Activated naive CD4-positive, alpha-beta T cell treated with anti-CD3 and anti-CD28 coated beads, Interleukin-2, amount 50 U/mL, for 72 hours (primary cell): ENCODE measurements around the gene ABCA8. TPM values are rescaled to one million over a fixed set of nuclear protein-coding genes. Genes with fewer than 3 reads are reported as not detected.
A peak's percentile ranks its signal among the peaks of the same experiment; 100 is the strongest.
"Not testable (repeated sequence)": the region's sequence is repeated elsewhere in the genome, so short reads cannot be mapped to it uniquely, and the experiment has no call there.

Experiments
- ATAC-seq, 2 donors: fragments of 150-1000 bp; cut with Tn5 transposase; 2 replicates each; pipeline ENCODE4 v1.10.0; 2021; ENCODE audit warnings: mild to moderate bottlenecking in 2 of 2, moderate library complexity in 2 of 2
- DNase-seq, 2 donors: peaks; one replicate each; pipeline ENCODE4 v3.0.0; 2021 to 2022; ENCODE audit warnings: low spot score in 2 of 2
- H3K27ac Mint-ChIP-seq, 2 donors: one replicate each; pipeline ENCODE4 v1.8.0; 2022; ENCODE audit warnings: mild to moderate bottlenecking in 2 of 2, mixed read lengths in 2 of 2
- H3K36me3 Mint-ChIP-seq, 2 donors: one replicate each; pipeline ENCODE4 v1.8.0; 2022; ENCODE audit warnings: mixed read lengths in 2 of 2
- H3K9me3 Mint-ChIP-seq, 2 donors: one replicate each; pipeline ENCODE4 v1.8.0; 2022; ENCODE audit warnings: mixed read lengths in 2 of 2
- total RNA-seq, 2 donors: library from RNA; stranded (reverse); gene quantifications; one replicate each; pipeline ENCODE4 v1.2.3, GENCODE V29; 2022

Gene ABCA8, protein sequence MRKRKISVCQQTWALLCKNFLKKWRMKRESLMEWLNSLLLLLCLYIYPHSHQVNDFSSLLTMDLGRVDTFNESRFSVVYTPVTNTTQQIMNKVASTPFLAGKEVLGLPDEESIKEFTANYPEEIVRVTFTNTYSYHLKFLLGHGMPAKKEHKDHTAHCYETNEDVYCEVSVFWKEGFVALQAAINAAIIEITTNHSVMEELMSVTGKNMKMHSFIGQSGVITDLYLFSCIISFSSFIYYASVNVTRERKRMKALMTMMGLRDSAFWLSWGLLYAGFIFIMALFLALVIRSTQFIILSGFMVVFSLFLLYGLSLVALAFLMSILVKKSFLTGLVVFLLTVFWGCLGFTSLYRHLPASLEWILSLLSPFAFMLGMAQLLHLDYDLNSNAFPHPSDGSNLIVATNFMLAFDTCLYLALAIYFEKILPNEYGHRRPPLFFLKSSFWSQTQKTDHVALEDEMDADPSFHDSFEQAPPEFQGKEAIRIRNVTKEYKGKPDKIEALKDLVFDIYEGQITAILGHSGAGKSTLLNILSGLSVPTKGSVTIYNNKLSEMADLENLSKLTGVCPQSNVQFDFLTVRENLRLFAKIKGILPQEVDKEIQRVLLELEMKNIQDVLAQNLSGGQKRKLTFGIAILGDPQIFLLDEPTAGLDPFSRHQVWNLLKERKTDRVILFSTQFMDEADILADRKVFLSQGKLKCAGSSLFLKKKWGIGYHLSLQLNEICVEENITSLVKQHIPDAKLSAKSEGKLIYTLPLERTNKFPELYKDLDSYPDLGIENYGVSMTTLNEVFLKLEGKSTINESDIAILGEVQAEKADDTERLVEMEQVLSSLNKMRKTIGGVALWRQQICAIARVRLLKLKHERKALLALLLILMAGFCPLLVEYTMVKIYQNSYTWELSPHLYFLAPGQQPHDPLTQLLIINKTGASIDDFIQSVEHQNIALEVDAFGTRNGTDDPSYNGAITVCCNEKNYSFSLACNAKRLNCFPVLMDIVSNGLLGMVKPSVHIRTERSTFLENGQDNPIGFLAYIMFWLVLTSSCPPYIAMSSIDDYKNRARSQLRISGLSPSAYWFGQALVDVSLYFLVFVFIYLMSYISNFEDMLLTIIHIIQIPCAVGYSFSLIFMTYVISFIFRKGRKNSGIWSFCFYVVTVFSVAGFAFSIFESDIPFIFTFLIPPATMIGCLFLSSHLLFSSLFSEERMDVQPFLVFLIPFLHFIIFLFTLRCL (N-terminal part only)
- not detected for total RNA-seq

DNA sequence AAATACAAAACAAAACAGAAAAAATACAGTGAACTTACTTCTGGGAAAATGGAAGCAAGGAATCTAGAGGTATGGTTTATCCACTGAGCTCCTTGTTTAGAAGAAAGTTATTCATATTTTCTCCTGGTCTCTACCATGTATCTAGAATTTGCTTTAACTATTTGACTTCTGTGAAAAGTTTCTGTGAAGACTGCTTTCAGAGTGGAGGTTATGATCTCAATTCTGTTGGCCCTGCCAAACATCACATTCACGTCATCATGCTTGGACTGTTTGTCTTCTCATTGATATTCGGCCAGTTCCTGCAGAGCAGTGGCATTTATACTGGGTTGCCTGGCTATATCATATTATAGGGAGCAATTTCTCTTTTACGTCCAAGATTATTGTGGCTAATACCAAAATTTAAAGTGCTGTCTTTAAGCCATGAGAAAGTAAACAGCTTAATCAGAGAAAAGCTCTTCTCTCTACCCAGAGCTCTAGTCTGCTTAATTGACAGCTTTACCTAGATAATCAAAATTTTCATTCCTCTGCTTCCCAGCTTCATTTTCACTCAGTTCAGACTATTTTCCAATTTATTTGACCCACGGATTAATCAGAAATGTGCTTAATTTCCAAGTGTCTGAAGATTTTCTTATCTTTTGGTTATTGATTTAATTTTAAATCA is at the start of gene ABCA8:
TSS of gene ABCA8 (minus strand) at position 212 of the 661 bp plus-strand sequence. CDS start 13,358 bp downstream, outside the sequence.
- Mint-ChIP-seq H3K9me3 (peaks cover 0 to 5% of the 10 kb centered on the region in 2 donors), H3K36me3 (no peaks in the 10 kb centered on the region), H3K27ac (no peak within 1 kb of the TSS)
- DNase-seq (no peak), ATAC-seq (no peak)

DNA sequence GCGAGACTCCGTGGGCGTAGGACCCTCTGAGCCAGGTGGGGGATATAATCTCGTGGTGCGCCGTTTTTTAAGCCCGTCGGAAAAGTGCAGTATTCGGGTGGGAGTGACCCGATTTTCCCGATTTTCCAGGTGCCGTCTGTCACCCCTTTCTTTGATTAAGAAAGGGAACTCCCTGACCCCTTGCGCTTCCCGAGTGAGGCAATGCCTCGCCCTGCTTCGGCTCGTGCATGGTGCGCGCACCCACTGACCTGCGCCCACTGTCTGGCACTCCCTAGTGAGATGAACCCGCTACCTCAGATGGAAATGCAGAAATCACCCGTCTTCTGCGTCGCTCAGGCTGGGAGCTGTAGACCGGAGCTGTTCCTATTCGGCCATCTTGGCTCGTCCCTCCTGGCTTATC is 49.6 kb upstream of the ABCA8 start:
- not testable (repeated sequence) for H3K27ac Mint-ChIP-seq

GRCh38 chr17:68999743-69000142 is 44.6 kb upstream of the ABCA8 start:
- not testable (repeated sequence) for ATAC-seq, H3K27ac Mint-ChIP-seq, H3K9me3 Mint-ChIP-seq, H3K36me3 Mint-ChIP-seq, DNase-seq

More for the DNA sequence above, 49.6 kb upstream of the ABCA8 start:
- not testable (repeated sequence) for H3K9me3 Mint-ChIP-seq, DNase-seq, ATAC-seq, H3K36me3 Mint-ChIP-seq

- no peak for DNase-seq
- Mint-ChIP-seq H3K36me3 (no peaks in the 10 kb centered on the region), H3K27ac (no peak overlapping the region), H3K9me3 (no peaks in the 10 kb centered on the region)
- no peak for ATAC-seq
Measured at GRCh38 chr17:68993112-68993511, 37.9 kb upstream of the ABCA8 start.

DNA sequence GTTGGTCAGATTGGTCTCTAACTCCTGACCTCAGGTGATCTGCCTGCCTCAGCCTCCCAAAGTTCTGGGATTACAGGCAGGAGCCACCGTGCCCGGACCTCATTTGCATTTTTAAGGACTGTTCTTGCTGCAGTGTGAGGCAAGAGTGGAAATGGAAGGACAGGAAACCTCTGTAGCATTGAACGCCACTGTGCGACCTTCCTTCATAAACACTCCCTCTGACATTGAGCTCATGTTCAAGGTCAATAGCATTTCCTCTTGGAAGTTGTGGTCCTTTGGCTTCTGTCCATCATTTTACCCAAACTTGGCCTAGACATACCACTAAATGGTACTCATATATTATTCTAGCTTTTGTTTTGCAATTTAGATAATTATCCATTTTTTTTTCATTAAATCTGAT is 32.8 kb upstream of the ABCA8 start:
- Mint-ChIP-seq H3K9me3 (no peaks in the 10 kb centered on the region), H3K36me3 (no peaks in the 10 kb centered on the region), H3K27ac (no peak overlapping the region)
- ATAC-seq (no peak), DNase-seq (no peak)

DNA sequence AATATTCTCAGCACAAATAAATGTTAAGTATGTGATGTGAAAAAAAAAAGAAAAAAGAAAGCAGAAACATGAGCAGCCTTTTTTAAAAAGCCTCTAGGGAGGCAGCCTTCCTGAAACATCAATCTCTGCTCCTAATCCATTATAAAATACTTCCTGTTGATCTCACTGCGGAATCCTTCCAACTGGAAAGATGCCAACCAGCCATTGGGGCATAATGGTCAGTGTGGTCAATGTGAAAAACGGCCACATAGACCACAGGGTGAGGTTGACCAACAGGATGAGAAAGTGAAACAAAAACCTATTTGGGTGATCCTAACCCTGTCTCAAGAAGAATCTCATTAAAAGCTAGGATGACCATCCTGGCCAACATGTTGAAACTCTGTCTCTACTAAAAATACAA is 26.1 kb upstream of the ABCA8 start:
- no peak for DNase-seq

GRCh38 chr17:68973098-68973846 is 18.1 kb upstream of the ABCA8 start:
- no peak overlapping the region for H3K27ac Mint-ChIP-seq
- ATAC-seq (no peak), DNase-seq (no peak)
- peaks cover 0 to 6% of the 10 kb centered on the region in 2 donors for H3K36me3 Mint-ChIP-seq
- no peaks in the 10 kb centered on the region for H3K9me3 Mint-ChIP-seq

More for the DNA sequence above, 26.1 kb upstream of the ABCA8 start:
- H3K27ac Mint-ChIP-seq, result no peak overlapping the region
- ATAC-seq, result no peak
- H3K9me3 Mint-ChIP-seq, result no peaks in the 10 kb centered on the region
- peaks cover 0 to 6% of the 10 kb centered on the region in 2 donors for H3K36me3 Mint-ChIP-seq

DNA sequence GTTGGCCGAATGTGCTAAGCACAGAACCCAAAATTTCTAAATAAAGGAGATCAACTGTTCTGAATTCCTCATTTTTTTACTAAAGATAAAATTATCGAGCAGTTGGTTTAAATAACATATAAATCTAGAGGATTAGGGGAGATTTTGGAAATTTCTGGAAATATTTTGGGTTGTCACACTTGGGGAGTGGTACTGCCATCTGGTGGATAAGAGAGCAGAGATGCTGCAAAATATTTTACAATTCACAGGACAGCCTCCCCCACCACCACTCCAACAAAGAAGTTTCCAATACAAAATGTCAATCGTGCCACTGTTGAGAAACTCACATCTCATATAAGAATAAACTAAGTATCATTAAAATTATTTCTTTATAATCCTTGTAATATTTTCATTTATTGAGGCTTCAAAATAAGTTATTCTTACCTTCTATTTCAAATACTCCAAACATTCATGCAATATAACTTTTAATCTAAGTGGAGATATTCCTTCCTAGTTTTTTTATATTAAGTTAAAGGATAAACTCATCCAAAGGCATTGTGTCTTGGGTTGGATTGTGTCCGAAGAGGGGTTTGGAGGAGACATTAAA is 17.0 kb upstream of the ABCA8 start:
- no peaks in the 10 kb centered on the region for H3K9me3 Mint-ChIP-seq
- DNase-seq (no peak), ATAC-seq (no peak)
- H3K36me3 Mint-ChIP-seq, result peaks cover 0 to 6% of the 10 kb centered on the region in 2 donors
- no peak overlapping the region for H3K27ac Mint-ChIP-seq

DNA sequence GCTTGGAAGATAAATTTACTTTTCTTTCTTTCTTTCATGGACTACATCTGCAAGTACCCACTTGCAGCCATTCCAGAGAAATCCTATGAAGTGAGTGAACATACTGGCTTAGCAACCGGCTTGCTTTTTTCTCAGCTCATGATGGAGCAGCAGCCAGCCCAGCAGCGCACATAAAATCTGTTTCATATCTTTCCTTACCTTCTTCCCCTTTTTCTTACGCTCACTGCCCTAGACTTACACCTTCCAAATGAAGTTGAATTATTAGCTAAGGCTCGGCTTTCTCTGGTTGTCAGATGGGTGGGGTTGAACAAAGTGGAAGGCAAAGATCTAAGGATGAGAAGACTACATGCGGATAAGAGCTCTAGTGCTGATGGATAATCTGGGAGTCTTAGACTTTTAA is 13.9 kb upstream of the ABCA8 start:
- H3K27ac Mint-ChIP-seq, result no peak overlapping the region
- no peaks in the 10 kb centered on the region for H3K36me3 Mint-ChIP-seq
- ATAC-seq (no peak), DNase-seq (no peak)
- peaks cover 0 to 4% of the 10 kb centered on the region in 2 donors for H3K9me3 Mint-ChIP-seq

- H3K36me3 Mint-ChIP-seq, result no peaks in the 10 kb centered on the region
- DNase-seq (no peak), ATAC-seq (no peak)
- peaks cover 0 to 9% of the 10 kb centered on the region in 2 donors for H3K9me3 Mint-ChIP-seq
- H3K27ac Mint-ChIP-seq, result no peak overlapping the region
Measured at GRCh38 chr17:68963958-68964357, 8.8 kb upstream of the ABCA8 start.

GRCh38 chr17:68961214-68961882 is 6.2 kb upstream of the ABCA8 start:
- ATAC-seq (no peak), DNase-seq (no peak)
- no peak overlapping the region for H3K27ac Mint-ChIP-seq

DNA sequence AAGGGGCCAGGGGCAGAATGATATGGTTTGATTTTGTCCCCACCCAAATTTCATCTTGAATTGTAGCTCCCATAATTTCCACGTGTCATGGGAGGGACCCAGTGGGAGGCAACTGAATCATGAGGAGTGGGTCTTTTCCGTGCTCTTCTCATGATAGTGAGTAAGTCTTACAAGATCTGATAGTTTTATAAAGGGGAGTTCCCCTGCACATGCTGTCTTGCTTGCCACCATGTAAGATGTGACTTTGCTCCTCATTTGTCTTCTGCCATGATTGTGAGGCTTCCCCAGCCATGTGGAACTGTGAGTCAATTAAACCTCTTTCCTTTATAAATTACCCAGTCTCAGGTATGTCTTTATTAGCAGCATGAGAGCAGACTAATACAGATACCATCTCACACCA is 3.9 kb upstream of the ABCA8 start:
- not testable (repeated sequence) for H3K9me3 Mint-ChIP-seq, DNase-seq, H3K36me3 Mint-ChIP-seq, H3K27ac Mint-ChIP-seq
- peak; percentile 51 to 67 for ATAC-seq

More at GRCh38 chr17:68961214-68961882, 6.2 kb upstream of the ABCA8 start:
- H3K9me3 Mint-ChIP-seq, result peaks cover 0 to 9% of the 10 kb centered on the region in 2 donors
- H3K36me3 Mint-ChIP-seq, result no peaks in the 10 kb centered on the region

- H3K36me3 Mint-ChIP-seq, result no peaks in the 10 kb centered on the region
- ATAC-seq, result peak; percentile 59 to 63
- no peak for DNase-seq
- no peak overlapping the region for H3K27ac Mint-ChIP-seq
- peaks cover 0 to 5% of the 10 kb centered on the region in 2 donors for H3K9me3 Mint-ChIP-seq
Measured at GRCh38 chr17:68957944-68958343, 2.8 kb upstream of the ABCA8 start.

- DNase-seq (no peak), ATAC-seq (no peak)
- Mint-ChIP-seq H3K27ac (no peak overlapping the region), H3K9me3 (peaks cover 0 to 4% of the 10 kb centered on the region in 2 donors), H3K36me3 (no peaks in the 10 kb centered on the region)
Measured at GRCh38 chr17:68954146-68954896, 871 bp downstream of the ABCA8 start.
